Adrenal gland (tissue), 12 donors: Measurements from ENCODE around the gene FUCA2. TPM values are rescaled to one million over a fixed set of nuclear protein-coding genes. Genes with fewer than 3 reads are reported as not detected.
A peak's percentile ranks its signal among the peaks of the same experiment; 100 is the strongest.
"Not testable (repeated sequence)": the region's sequence is repeated elsewhere in the genome, so short reads cannot be mapped to it uniquely, and the experiment has no call there.

Experiments used
- DNase-seq, 7 donors: peaks; one replicate each; pipeline ENCODE4 v3.0.0-alpha.2; 2019 to 2020
- H3K27ac ChIP-seq, 5 donors: fragments of 200-600 bp; sonication (generic) in 4 of 5; 1 replicate in 3 of 5; 2 replicates in 2 of 5; pipeline versions ENCODE4 v1.5.1 to v1.8.0; 2016 to 2020; ENCODE audit warnings: mild to moderate bottlenecking in 1 of 5
- H3K27me3 ChIP-seq: fragments of 200-600 bp; 2 replicates; pipeline ENCODE4 v1.8.0; 2021
- H3K36me3 ChIP-seq, 2 donors: fragments of 200-600 bp; replicated peaks in 1 of 2; 1 replicate in 1 of 2; 2 replicates in 1 of 2; pipeline versions ENCODE4 v1.5.1 to v1.8.0; 2018 to 2022
- H3K4me1 ChIP-seq, 2 donors: fragments of 200-600 bp; replicated peaks in 1 of 2; 1 replicate in 1 of 2; 2 replicates in 1 of 2; pipeline versions ENCODE4 v1.5.1 to v1.8.0; 2018 to 2021
- H3K4me3 ChIP-seq, 4 donors: fragments of 200-600 bp; sonication (generic) in 3 of 4; one replicate each; pipeline ENCODE4 v1.5.1; 2016 to 2018
- H3K9me3 ChIP-seq, 3 donors: fragments of 200-600 bp; sonication (generic) in 1 of 3; replicated peaks in 1 of 3; 1 replicate in 2 of 3; 2 replicates in 1 of 3; pipeline versions ENCODE4 v1.5.1 to v1.8.0; 2016 to 2021
- CTCF ChIP-seq, 6 experiments: fragments of 450-650 bp in 4 of 6; fragments of 200-600 bp in 2 of 6; sonication (generic) in 1 of 6; IDR thresholded peaks; 1 replicate in 5 of 6; 2 replicates in 1 of 6; pipeline versions ENCODE4 v1.5.1 to v1.8.0; 2016 to 2021; ENCODE audit warnings: antibody characterized with exemption in 6 of 6, mild to moderate bottlenecking in 2 of 6, moderate library complexity in 1 of 6
- POLR2A ChIP-seq, 2 donors: fragments of 450-650 bp; IDR thresholded peaks; one replicate each; pipeline ENCODE4 v1.6.1; 2017; ENCODE audit warnings: antibody characterized with exemption in 2 of 2, mild to moderate bottlenecking in 2 of 2, moderate library complexity in 1 of 2
- WGBS, 4 donors: extraction: QIAGEN DNeasy Blood & Tissue Kit in 2 of 4; methylation state at CpG; one replicate each; pipeline versions ENCODE4 v1.1.5 to v1.1.7; 2013 to 2017; 5-methylcytosine and 5-hydroxymethylcytosine counted together
- intact Hi-C, 2 donors: fragments of 100-400 bp; cut with DNase I; formaldehyde crosslinking; loops; one replicate each; pipeline versions ENCODE4 v1.14.1 to v1.15.0; 2022 to 2023
- polyA plus RNA-seq, 3 donors: library from polyadenylated mRNA; stranded (reverse); fragments of 200-250 nt in 2 of 3; fragments of 350-450 nt in 1 of 3; fragmentation: Illumina TruSeq in 1 of 3; extraction: RNeasy Lipid Tissue Mini Kit (QIAGEN cat#74804) in 1 of 3; gene quantifications; one replicate each; pipeline ENCODE4 v1.2.3, GENCODE V29; 2013 to 2014
- small RNA-seq, 2 donors: library from RNA; depleted of rRNA; stranded (forward); fragments of <200 nt; gene quantifications; one replicate each; pipeline ENCODE3, GENCODE V24; 2016
- total RNA-seq, 9 donors: library from RNA; depleted of rRNA in 4 of 9; stranded (reverse); fragments of >200 nt in 4 of 9; fragments of 120-200 nt in 1 of 9; fragmentation: NEBNext Ultra II Directional in 1 of 9; extraction: Animal tissue kit (Norgen Biotek cat#: 25700) in 1 of 9; gene quantifications; one replicate each; pipeline versions ENCODE4 v1.1.0 to v1.2.4, GENCODE V29; 2013 to 2023
- donor health status: healthy with polysubstance abuse.
- donor health status: Bipolar disorder and iron deficiency.
- donor health status: DM: yes; HTN: yes; CAD: no.
- donor health status: DM: no; HTN: no; CAD: no.
- donor health status: DM: no; HTN: no; CAD: no.
- donor health status: DM: yes; HTN: yes; CAD: no.

The FUCA2 gene
- total and polyA plus RNA-seq, 12 donors = 28.8 to 120 (median 70.7) TPM

GRCh38 chr6:143450453-143451371, 60.8 kb downstream of the FUCA2 start, which contains the start of the genes ADAT2 and PEX3:
Gene ADAT2 (minus strand): TSS chr6:143450695. CDS start chr6:143450658, 37 bp downstream.
Gene PEX3 (plus strand): TSS chr6:143450805. CDS start chr6:143451043, 238 bp downstream.
- intact Hi-C loops = no loop called here
- 0 to 1% (median 0%) methylated on average over 21 to 56 of the region's 56 CpGs for WGBS, 4 donors

DNA sequence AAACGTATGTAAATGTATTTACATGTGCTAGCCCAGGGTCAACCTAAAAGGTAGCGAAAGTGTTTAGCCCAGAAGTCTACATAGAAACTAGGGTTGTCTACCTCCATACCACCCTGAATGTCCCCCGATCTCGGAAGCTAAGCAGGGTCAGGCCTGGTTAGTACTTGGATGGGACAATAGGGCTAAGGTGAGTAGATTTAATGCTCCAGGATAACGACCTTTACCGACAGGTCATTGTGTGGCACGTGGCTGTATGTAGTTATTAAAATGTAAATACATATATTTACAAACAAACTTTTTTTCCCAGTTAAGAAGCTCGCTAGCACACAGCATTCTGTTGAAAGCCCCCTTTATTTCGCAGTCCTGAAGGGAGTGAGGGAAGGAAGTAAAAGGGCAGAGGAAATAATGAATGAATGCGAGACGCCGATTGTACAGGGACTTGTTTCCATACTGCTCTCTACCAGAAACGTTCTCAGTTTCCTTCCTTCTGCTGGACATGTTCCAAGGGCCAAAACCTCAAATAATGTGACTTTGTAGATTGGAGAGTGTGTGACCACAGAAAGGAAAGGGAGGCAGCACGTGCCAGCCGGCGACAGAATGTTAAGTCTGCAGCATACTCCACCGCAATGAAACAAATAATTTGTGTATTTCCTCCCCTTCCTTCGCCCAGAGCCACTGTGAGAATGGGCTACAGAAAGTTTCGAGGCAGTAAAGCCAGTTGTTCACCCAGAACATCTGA, 61.6 kb downstream of the FUCA2 start:
- no peaks in the 10 kb centered on the region for H3K9me3 ChIP-seq
- TF ChIP-seq POLR2A (IDR thresholded peaks at IDR 0.05) = no peak
- TF ChIP-seq CTCF (IDR thresholded peaks at IDR 0.05) = no peak
- H3K4me3 ChIP-seq = peak overlapping the region; percentile 66 to 96 (median 74)
- no peaks in the 10 kb centered on the region for H3K27me3 ChIP-seq
- WGBS, 4 donors = 4 to 6% (median 6%) methylated on average over 19 of the region's 19 CpGs
- peak in 5 of 7 donors; percentile 16 to 61 (median 30) for DNase-seq
- H3K36me3 ChIP-seq = no peaks in the 10 kb centered on the region
- peaks cover 7 to 25% of the 10 kb centered on the region in 2 donors for H3K4me1 ChIP-seq
- peak overlapping the region in 4 of 5 donors; percentile 73 to 87 (median 87) for H3K27ac ChIP-seq
- intact Hi-C loops = no loop called here

More at GRCh38 chr6:143450453-143451371, 60.8 kb downstream of the FUCA2 start, which contains the start of the genes ADAT2 and PEX3:
- Histone ChIP-seq H3K9me3 (no peaks in the 10 kb centered on the region), H3K4me1 (peaks cover 7 to 25% of the 10 kb centered on the region in 2 donors), H3K4me3 (peak within 1 kb of the TSS; percentile 66 to 96 (median 74)), H3K36me3 (no peaks in the 10 kb centered on the region), H3K27me3 (no peaks in the 10 kb centered on the region), H3K27ac (peak within 1 kb of the TSS; percentile 2 to 87 (median 87))
- peak; percentile 91 to 97 (median 96) for DNase-seq
- no peak for TF ChIP-seq CTCF (IDR thresholded peaks at IDR 0.05)
- peak; percentile 77 to 98 for TF ChIP-seq POLR2A (IDR thresholded peaks at IDR 0.05)

- intact Hi-C loops = no loop called here
- Histone ChIP-seq H3K4me1 (peaks cover 7 to 25% of the 10 kb centered on the region in 2 donors), H3K27me3 (no peaks in the 10 kb centered on the region), H3K4me3 (peak overlapping the region in 2 of 4 donors; percentile 66), H3K9me3 (no peaks in the 10 kb centered on the region), H3K27ac (no peak overlapping the region), H3K36me3 (no peaks in the 10 kb centered on the region)
- no peak for DNase-seq
- 80 to 83% (median 82%) methylated on average over 6 of the region's 6 CpGs for WGBS, 4 donors
- TF ChIP-seq CTCF (IDR thresholded peaks at IDR 0.05) (no peak), POLR2A (IDR thresholded peaks at IDR 0.05) (no peak)
Observed at GRCh38 chr6:143449082-143449713, 62.3 kb downstream of the FUCA2 start.

DNA sequence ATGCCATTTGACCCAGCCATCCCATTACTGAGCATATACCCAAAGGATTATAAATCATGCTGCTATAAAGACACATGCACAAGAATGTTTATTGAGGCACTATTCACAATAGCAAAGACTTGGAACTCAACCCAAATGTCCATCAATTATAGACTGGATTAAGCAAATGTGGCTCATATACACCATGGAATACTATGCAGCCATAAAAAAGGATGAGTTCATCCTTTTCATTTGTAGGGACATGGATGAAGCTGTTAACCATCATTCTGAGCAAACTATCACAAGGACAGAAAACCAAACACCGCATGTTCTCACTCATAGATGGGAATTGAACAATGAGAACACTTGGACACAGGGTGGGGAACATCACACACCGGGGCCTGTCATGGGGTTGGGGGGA, 63.7 kb downstream of the FUCA2 start:
- H3K9me3 ChIP-seq, intact Hi-C loops, DNase-seq, H3K4me3 ChIP-seq, H3K27me3 ChIP-seq, H3K27ac ChIP-seq, H3K36me3 ChIP-seq: not testable (repeated sequence)
- peaks cover 7 to 24% of the 10 kb centered on the region in 2 donors for H3K4me1 ChIP-seq
- 93 to 100% (median 97%) methylated on average over 2 of the region's 2 CpGs for WGBS, 4 donors

Small RNA genes within 50 kb of the gene (small RNA-seq; reads per million reads assigned to genes)
- 0 to 0.12 reads per million in 2 donors for gene RNA5SP221

Other genes with a start within 250 kb of the FUCA2 start
- gene ADAT2, start 61.0 kb downstream of the FUCA2 start, total RNA-seq = 10 to 100 TPM in 1 of 9 donors, 1 to 10 TPM in 7, under 1 TPM in 1; 0.61 to 10.1 (median 6.1) TPM
- 10 to 100 TPM in 2 of 3 donors, 1 to 10 TPM in 1; 5.7 to 18.6 (median 12.3) TPM for gene ADAT2, start 61.0 kb downstream of the FUCA2 start, polyA plus RNA-seq
- 100 to 1,000 TPM in 2 of 9 donors, 10 to 100 TPM in 7; 32.3 to 165 (median 54.8) TPM for gene PEX3, start 60.9 kb downstream of the FUCA2 start, total RNA-seq
- gene PEX3, start 60.9 kb downstream of the FUCA2 start, polyA plus RNA-seq = 100 to 1,000 TPM in 1 of 3 donors, 10 to 100 TPM in 2; 16.3 to 152 (median 17.3) TPM
- 100 to 1,000 TPM; 118 to 315 (median 241) TPM for gene PHACTR2, start 166.2 kb upstream of the FUCA2 start, total RNA-seq
- 10 to 100 TPM; 12.1 to 40.3 (median 34.5) TPM for gene PHACTR2, start 166.2 kb upstream of the FUCA2 start, polyA plus RNA-seq